Right lobe of liver (tissue), 6 donors: ENCODE measurements around the gene POC1B. TPM values are rescaled to one million over a fixed set of nuclear protein-coding genes. Genes with fewer than 3 reads are reported as not detected.

Experiments used
- ATAC-seq, 4 donors: fragments of 200-7000 bp; cut with Tn5 transposase; one replicate each; pipeline ENCODE4 v1.9.1; 2020; ENCODE audit warnings: mild to moderate bottlenecking in 4 of 4, moderate library complexity in 4 of 4
- DNase-seq, 3 donors: peaks; one replicate each; pipeline ENCODE4 v3.0.0-alpha.2; 2020
- H3K27ac ChIP-seq, 3 donors: fragments of 200-600 bp; one replicate each; pipeline ENCODE4 v1.8.0; 2022
- H3K27me3 ChIP-seq, 2 donors: fragments of 200-600 bp; one replicate each; pipeline ENCODE4 v1.8.0; 2022
- H3K36me3 ChIP-seq, 4 donors: fragments of 200-600 bp; sonication (generic) in 1 of 4; one replicate each; pipeline versions ENCODE4 v1.5.1 to v1.8.0; 2017 to 2022; ENCODE audit warnings: control low read depth in 1 of 4
- H3K4me1 ChIP-seq, 4 donors: fragments of 200-600 bp; sonication (generic) in 1 of 4; one replicate each; pipeline versions ENCODE4 v1.5.1 to v1.8.0; 2017 to 2022; ENCODE audit warnings: control low read depth in 1 of 4
- H3K4me3 ChIP-seq, 3 donors: fragments of 200-600 bp; one replicate each; pipeline ENCODE4 v1.8.0; 2022
- H3K9me3 ChIP-seq, 4 donors: fragments of 200-600 bp; sonication (generic) in 1 of 4; one replicate each; pipeline versions ENCODE4 v1.5.1 to v1.8.0; 2017 to 2022; ENCODE audit warnings: control low read depth in 1 of 4
- CTCF ChIP-seq, 4 donors: fragments of 200-600 bp in 3 of 4; fragments of 450-650 bp in 1 of 4; IDR thresholded peaks; one replicate each; pipeline versions ENCODE4 v1.5.1 to v1.8.0; 2016 to 2022; ENCODE audit warnings: antibody characterized with exemption in 4 of 4, mild to moderate bottlenecking in 2 of 4
- POLR2A ChIP-seq: fragments of 450-650 bp; IDR thresholded peaks from one replicate; pipeline ENCODE4 v1.6.1; 2017; ENCODE audit warnings: antibody characterized with exemption, mild to moderate bottlenecking
- WGBS: methylation state at CpG from one replicate; pipeline ENCODE4 v1.1.6; 2018; ENCODE audit warnings: low coverage, low lambda C conversion rate; ENCODE audit not compliant: insufficient coverage; ENCODE audit errors: missing lambda C conversion rate; 5-methylcytosine and 5-hydroxymethylcytosine counted together
- intact Hi-C, 2 donors: fragments of 100-400 bp; cut with DNase I; formaldehyde crosslinking; loops; one replicate each; pipeline versions ENCODE4 v1.11.2 to v1.14.1; 2022
- total RNA-seq, 6 experiments: library from RNA; depleted of rRNA in 2 of 6; stranded (reverse); fragments of >200 nt in 2 of 6; fragmentation: NEBNext Ultra II Directional in 3 of 6; extraction: Animal tissue kit (Norgen Biotek cat#: 25700) in 3 of 6; gene quantifications; one replicate each; pipeline versions ENCODE4 v1.1.0 to v1.2.4, GENCODE V29; 2016 to 2023
- donor health status: DM: no; HTN: yes; CAD: no.
- donor health status: DM: no; HTN: no; CAD: no.
- donor health status: DM: no; HTN: no; CAD: no.
- donor health status: DM: no; HTN: yes; CAD: no.
- donor health status: DM: no; HTN: yes; CAD: no.

The POC1B gene
- total RNA-seq, 6 experiments from 2014 or later = 5.3 to 14.5 (median 6.9) TPM

GRCh38 chr12:89413234-89413633 lies 112.6 kb downstream of the POC1B start:
- no peak overlapping the region for H3K27ac ChIP-seq
- H3K36me3 ChIP-seq = no peaks in the 10 kb centered on the region
- H3K27me3 ChIP-seq = no peaks in the 10 kb centered on the region
- intact Hi-C loops = no loop called here
- no peaks in the 10 kb centered on the region for H3K9me3 ChIP-seq
- DNase-seq = no peak
- ATAC-seq = no peak
- 82% methylated on average over 3 of the region's 3 CpGs for WGBS
- TF ChIP-seq POLR2A = no peak
- TF ChIP-seq CTCF (IDR thresholded peaks at IDR 0.05) = no peak
- no peak overlapping the region for H3K4me3 ChIP-seq
- H3K4me1 ChIP-seq = no peaks in the 10 kb centered on the region

- no peaks in the 10 kb centered on the region for H3K36me3 ChIP-seq
- no peak for TF ChIP-seq CTCF (IDR thresholded peaks at IDR 0.05)
- TF ChIP-seq POLR2A = no peak
- ATAC-seq (no peak), DNase-seq (no peak)
- no peaks in the 10 kb centered on the region for H3K27me3 ChIP-seq
- no peak overlapping the region for H3K4me3 ChIP-seq
- H3K27ac ChIP-seq = no peak overlapping the region
- WGBS = 91% methylated on average over 5 of the region's 6 CpGs
- no peaks in the 10 kb centered on the region for H3K9me3 ChIP-seq
- H3K4me1 ChIP-seq = no peaks in the 10 kb centered on the region
- intact Hi-C loops = no loop called here
Observed at GRCh38 chr12:89412665-89413064, 113.2 kb downstream of the POC1B start.

GRCh38 chr12:89411846-89412245 lies 114.0 kb downstream of the POC1B start:
- Histone ChIP-seq H3K27me3 (no peaks in the 10 kb centered on the region), H3K4me1 (no peaks in the 10 kb centered on the region), H3K27ac (no peak overlapping the region), H3K4me3 (no peak overlapping the region), H3K36me3 (no peaks in the 10 kb centered on the region), H3K9me3 (no peaks in the 10 kb centered on the region)
- no peak for DNase-seq
- intact Hi-C loops = no loop called here
- no peak for TF ChIP-seq CTCF (IDR thresholded peaks at IDR 0.05)
- TF ChIP-seq POLR2A = no peak
- ATAC-seq = no peak
- 48% methylated on average over 4 of the region's 4 CpGs for WGBS

- WGBS = 97% methylated on average over 2 of the region's 2 CpGs
- intact Hi-C loops = no loop called here
- Histone ChIP-seq H3K4me1 (no peaks in the 10 kb centered on the region), H3K4me3 (no peak overlapping the region), H3K27ac (no peak overlapping the region), H3K9me3 (no peaks in the 10 kb centered on the region), H3K36me3 (no peaks in the 10 kb centered on the region), H3K27me3 (no peaks in the 10 kb centered on the region)
- TF ChIP-seq CTCF (IDR thresholded peaks at IDR 0.05) (no peak), POLR2A (no peak)
- DNase-seq (no peak), ATAC-seq (no peak)
Observed at GRCh38 chr12:89411234-89411633, 114.6 kb downstream of the POC1B start.
